HG03280 (cell line): ENCODE measurements around the gene TRIM50.
"Not testable (repeated sequence)": the region's sequence is repeated elsewhere in the genome, so short reads cannot be mapped to it uniquely, and the experiment has no call there.

Experiments used
- ATAC-seq: cut with Tn5 transposase; IDR thresholded peaks from one replicate; pipeline ENCODE4 v1.9.1; 2021; ENCODE audit warnings: mild to moderate bottlenecking, moderate library complexity; ENCODE audit not compliant: unreplicated experiment

TRIM50 gene

GRCh38 chr7:73327922-73328321, at the start of gene TRIM50, which contains the start of gene FKBP6:
Gene TRIM50, minus strand, starts transcription at chr7:73328082. Its CDS starts 3,295 bp downstream, at chr7:73324787.
Gene FKBP6, plus strand, starts transcription at chr7:73328161. Its CDS starts 268 bp downstream, at chr7:73328429.
- not testable (repeated sequence) for ATAC-seq

GRCh38 chr7:73376671-73377412, 49.0 kb upstream of the TRIM50 start:
- ATAC-seq: no peak

GRCh38 chr7:73376262-73376661, 48.4 kb upstream of the TRIM50 start:
- not testable (repeated sequence) for ATAC-seq

GRCh38 chr7:73373741-73374140, 45.9 kb upstream of the TRIM50 start:
- no peak for ATAC-seq

- ATAC-seq: no peak
Measured at GRCh38 chr7:73369622-73370021, 41.7 kb upstream of the TRIM50 start.

- ATAC-seq: no peak
Measured at GRCh38 chr7:73369009-73369408, 41.1 kb upstream of the TRIM50 start.

- no peak for ATAC-seq
Measured at GRCh38 chr7:73366990-73367389, 39.1 kb upstream of the TRIM50 start.

GRCh38 chr7:73366127-73366526, 38.2 kb upstream of the TRIM50 start:
- ATAC-seq: no peak

- no peak for ATAC-seq
Measured at GRCh38 chr7:73364006-73364728, 36.3 kb upstream of the TRIM50 start.

- no peak for ATAC-seq
Measured at GRCh38 chr7:73363225-73364005, 35.5 kb upstream of the TRIM50 start.

- not testable (repeated sequence) for ATAC-seq
Measured at GRCh38 chr7:73360590-73360989, 32.7 kb upstream of the TRIM50 start.

GRCh38 chr7:73359746-73360375, 32.0 kb upstream of the TRIM50 start:
- no peak for ATAC-seq

- no peak for ATAC-seq
Measured at GRCh38 chr7:73359306-73359705, 31.4 kb upstream of the TRIM50 start.

GRCh38 chr7:73358590-73359275, 30.9 kb upstream of the TRIM50 start:
- ATAC-seq: no peak

- no peak for ATAC-seq
Measured at GRCh38 chr7:73356159-73356558, 28.3 kb upstream of the TRIM50 start.

- ATAC-seq: no peak
Measured at GRCh38 chr7:73354821-73355220, 26.9 kb upstream of the TRIM50 start.

- ATAC-seq: no peak
Measured at GRCh38 chr7:73354196-73354595, 26.3 kb upstream of the TRIM50 start.

GRCh38 chr7:73353243-73353642, 25.4 kb upstream of the TRIM50 start:
- ATAC-seq: no peak

GRCh38 chr7:73352784-73353183, 24.9 kb upstream of the TRIM50 start:
- ATAC-seq: no peak

- no peak for ATAC-seq
Measured at GRCh38 chr7:73351447-73352167, 23.7 kb upstream of the TRIM50 start.
